Hematopoietic multipotent progenitor cell treated with erythropoietin and hydrocortisone succinate and interleukin-3 and kit ligand, for 17 days (in vitro differentiated cells): ENCODE measurements around the gene MYH13.
"Not testable (repeated sequence)": the region's sequence is repeated elsewhere in the genome, so short reads cannot be mapped to it uniquely, and the experiment has no call there.

Experiments
- DNase-seq: peaks from one replicate; pipeline ENCODE4 v3.0.0-alpha.2; 2015; ENCODE audit warnings: low spot score

Gene MYH13

DNA sequence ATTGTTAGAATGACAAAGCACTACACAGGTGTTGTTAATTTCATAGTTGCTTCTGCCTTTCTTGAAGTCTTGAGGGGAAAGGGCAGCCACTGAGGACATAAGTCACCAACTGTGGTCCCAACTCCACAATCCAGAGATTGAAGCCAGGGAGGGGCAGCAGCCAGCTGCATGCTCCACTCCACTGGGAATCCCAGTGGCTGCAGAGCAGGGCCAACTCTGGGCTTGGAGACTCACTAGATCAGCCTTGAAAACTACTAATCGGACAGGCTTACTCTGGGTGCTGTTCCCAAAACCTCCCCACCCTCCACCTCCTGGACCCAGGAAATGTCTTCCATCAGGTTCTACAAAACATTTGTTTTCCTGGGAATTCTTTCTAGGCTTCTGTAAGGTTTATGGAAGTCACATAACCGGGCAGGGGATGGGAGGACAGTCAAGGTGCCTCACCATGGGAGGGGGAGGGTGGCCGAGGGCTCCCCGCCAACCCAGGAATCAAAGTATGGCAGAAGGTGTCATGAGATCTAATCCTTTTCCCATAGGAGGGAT lies 68.0 kb downstream of the MYH13 start:
- no peak for DNase-seq

DNA sequence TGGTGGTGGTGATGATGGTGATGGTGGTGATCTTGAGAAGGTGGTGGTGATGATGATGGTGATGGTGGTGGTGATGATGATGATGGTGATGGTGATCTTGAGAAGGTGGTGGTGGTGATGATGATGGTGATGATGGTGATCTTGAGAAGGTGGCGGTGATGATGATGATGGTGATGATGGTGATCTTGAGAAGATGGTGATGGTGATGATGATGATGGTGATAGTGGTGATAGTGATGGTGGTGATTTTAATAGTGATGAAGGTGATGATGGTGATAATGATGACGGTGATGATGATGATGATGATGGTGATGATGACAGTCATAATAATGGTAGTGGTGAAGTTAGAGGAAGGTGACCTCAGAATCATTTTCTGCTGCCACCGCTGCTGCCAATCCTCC lies 75.1 kb downstream of the MYH13 start:
- DNase-seq = no peak

GRCh38 chr17:10295728-10296343 lies 77.0 kb downstream of the MYH13 start:
- DNase-seq = peak; percentile 16

- no peak for DNase-seq
Observed at GRCh38 chr17:10294180-10294579, 78.6 kb downstream of the MYH13 start.

- no peak for DNase-seq
Observed at GRCh38 chr17:10292057-10292937, 80.5 kb downstream of the MYH13 start.

DNA sequence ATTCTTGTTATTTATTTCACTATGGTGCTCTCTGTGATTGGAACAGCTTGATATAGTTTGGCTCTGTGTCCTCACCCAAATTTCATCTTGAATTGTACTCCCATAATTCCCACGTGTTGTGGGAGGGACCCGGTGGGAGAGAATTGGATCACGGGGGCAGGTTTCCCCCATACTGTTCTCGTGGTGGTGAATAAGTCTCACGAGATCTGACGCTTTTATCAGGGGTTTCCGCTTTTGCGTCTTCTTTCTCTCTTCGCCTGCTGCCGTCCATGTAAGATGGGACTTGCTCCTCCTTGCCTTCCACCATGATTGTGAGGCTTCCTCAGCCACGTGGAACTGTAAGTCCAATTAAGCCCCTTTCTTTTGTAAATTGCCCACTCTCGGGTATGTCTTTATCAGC lies 81.2 kb downstream of the MYH13 start:
- not testable (repeated sequence) for DNase-seq

GRCh38 chr17:10290041-10290440 lies 82.8 kb downstream of the MYH13 start:
- no peak for DNase-seq

DNA sequence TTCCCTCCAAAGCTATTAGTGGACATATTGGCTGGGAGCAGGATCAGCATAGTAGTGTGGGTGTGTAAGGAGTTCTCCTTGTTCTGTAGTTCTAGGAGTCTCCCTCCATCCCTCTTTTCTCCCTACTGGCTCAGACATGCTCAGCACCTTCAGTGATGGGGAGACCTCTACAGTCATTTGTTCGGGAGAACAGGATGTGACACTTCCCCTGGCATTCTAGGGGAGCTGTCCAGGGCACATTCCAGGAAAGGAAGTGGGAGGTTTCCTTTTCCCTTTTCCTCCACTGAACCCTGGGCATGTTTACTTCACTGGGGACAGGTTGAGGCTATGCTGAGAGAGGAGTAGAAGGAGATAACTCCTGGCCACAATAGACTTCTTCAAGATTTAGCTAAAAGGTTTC lies 86.5 kb downstream of the MYH13 start:
- DNase-seq = no peak

DNA sequence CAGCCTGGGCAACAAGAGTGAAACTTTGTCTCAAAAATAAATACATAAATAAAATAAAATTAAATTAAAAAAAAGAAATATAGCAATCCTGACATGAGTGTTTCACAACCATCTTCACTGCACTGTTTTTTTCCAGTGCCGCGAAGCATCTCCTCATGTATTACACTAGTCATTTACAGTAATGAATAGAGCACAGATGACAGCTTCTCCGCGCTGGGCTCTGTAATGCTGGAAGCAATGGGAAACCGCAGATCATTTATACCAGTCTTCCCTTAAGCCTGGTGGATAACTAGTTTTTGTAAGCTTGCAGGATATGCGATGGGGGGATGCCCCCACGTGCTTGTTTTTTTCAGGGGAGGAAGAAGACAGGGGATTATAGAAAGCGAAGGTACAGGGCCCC lies 86.9 kb downstream of the MYH13 start:
- no peak for DNase-seq

- no peak for DNase-seq
Observed at GRCh38 chr17:10280068-10280467, 92.7 kb downstream of the MYH13 start.

GRCh38 chr17:10278218-10278617 lies 94.6 kb downstream of the MYH13 start:
- DNase-seq = no peak

DNA sequence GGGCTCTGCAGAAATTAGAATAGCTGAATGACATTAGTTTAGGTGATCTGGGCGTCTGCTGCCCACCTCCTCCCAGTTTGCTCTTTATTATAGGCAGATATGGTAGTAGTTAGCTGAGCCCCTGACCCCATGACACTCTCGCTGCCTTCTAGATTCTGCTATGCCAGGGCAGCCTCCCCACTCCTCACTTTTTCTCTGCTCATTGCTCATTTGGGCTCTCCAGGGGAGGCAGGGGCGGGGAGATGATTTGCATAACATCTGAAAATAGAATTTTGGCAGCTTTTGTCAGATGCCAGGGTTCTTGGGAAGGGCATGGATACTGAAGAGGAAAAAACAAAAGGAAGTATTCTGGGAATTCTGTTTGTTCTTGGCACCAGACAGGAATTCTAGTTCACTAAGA lies 96.4 kb downstream of the MYH13 start:
- no peak for DNase-seq

GRCh38 chr17:10275418-10275817 lies 97.4 kb downstream of the MYH13 start:
- DNase-seq = no peak

GRCh38 chr17:10271106-10271562 lies 101.7 kb downstream of the MYH13 start:
- DNase-seq = no peak

- DNase-seq = no peak
Observed at GRCh38 chr17:10270258-10270657, 102.5 kb downstream of the MYH13 start.

GRCh38 chr17:10268005-10268404 lies 104.8 kb downstream of the MYH13 start:
- DNase-seq = no peak

DNA sequence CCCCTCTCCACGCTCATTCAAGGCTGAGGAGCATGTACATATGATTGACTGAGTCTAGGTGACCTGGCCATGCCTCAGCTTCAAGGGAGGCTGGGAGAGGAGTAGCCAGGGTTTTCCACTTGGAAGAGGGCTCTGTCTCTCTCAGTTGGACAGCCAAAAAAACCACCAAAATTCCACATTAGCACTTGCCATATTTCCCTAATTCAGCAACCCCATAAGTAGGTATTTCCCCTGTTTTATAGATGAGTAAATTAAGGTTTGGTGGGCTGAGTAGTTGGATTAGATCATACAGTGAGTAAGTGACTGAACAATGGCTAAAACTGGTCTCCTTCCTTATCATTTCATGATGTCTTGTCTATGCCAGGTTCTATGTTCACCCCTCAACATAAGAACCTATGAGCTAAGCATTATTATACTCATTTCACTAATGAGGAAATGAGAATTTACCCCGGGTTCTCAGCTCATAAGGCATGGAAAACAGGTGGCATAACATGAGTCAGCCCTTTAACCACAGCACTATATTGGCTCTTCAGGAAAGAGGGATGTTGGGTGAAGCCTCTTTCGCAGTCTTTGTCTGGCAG lies 106.4 kb downstream of the MYH13 start:
- DNase-seq = no peak

- DNase-seq = no peak
Observed at GRCh38 chr17:10265100-10265810, 107.6 kb downstream of the MYH13 start.

DNA sequence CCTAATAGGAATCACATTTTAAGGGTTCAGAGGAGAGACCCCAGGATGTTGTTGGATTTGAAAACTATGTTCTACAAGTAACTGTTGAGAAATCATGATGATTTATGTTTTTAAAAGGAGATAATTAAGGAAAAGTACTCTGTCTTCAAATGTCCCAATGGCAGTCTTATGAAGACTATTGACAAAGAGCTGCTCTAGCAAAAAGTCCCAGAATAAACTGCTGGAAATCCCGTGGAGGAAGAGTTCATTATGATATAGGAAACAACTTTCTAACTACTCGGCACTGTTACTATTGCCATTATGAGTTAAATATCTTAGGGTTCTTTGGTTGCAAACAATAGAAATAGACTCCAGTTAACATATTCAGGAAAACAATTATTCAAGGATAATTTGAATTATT lies 108.8 kb downstream of the MYH13 start:
- DNase-seq = no peak

- no peak for DNase-seq
Observed at GRCh38 chr17:10262451-10262850, 110.4 kb downstream of the MYH13 start.

GRCh38 chr17:10261098-10261497 lies 111.7 kb downstream of the MYH13 start:
- no peak for DNase-seq
